OCI-LY7 (cell line): ENCODE results near the gene SCGN.

Source experiments
- CTCF ChIP-seq: fragments of 200-600 bp; sonication (generic); conservative IDR thresholded peaks from 2 replicates; pipeline ENCODE4 v1.5.1; 2014; ENCODE audit warnings: mild to moderate bottlenecking, antibody characterized with exemption, low read length, moderate library complexity, mixed read lengths
- EZH2phosphoT487 ChIP-seq: fragments of 200-600 bp; sonication (generic); IDR thresholded peaks from 2 replicates; pipeline ENCODE4 v1.6.1; 2018; ENCODE audit warnings: low read depth, borderline replicate concordance, mild to moderate bottlenecking, mixed run types, antibody characterized with exemption, low read length, moderate library complexity, mixed read lengths

- no peak for TF ChIP-seq CTCF
- TF ChIP-seq EZH2phosphoT487: no peak
These were observed 32.5 kb downstream of the SCGN start for GRCh38 chr6:25684565-25684964.
